ENCODE data around the gene TAF4B.

The TAF4B gene

GRCh38 chr18:26227051-26227670 lies 916 bp downstream of the TAF4B start:
- no peaks in the 10 kb centered on the region for H3K9me3 ChIP-seq (ENCODE audit: control insufficient read depth, insufficient read depth, low read depth, low read length)
- H3K27ac ChIP-seq (ENCODE audit: extremely low read depth, low read depth, low read length) = peak overlapping the region; percentile 71; the same call in 1 of the 2 replicates
- peak overlapping the region; percentile 89 for H3K4me3 ChIP-seq (ENCODE audit: low read depth, low read length)
- ChIA-PET CTCF (interaction anchor here (0.6 to 0.8 kb wide), 3 partner anchors 46 to 904 kb away, joined by 3 read pairs; no protein-coding TSS in a partner anchor), POLR2A (interaction anchor here (1.4 kb wide), 2 partner anchors 10 kb away, joined by 3 to 5 read pairs; no protein-coding TSS in a partner anchor)
- H3K4me1 ChIP-seq (ENCODE audit: control insufficient read depth, insufficient read depth, low read length) = peaks cover 6% of the 10 kb centered on the region; the same call in 1 of the 2 replicates
- TF ChIP-seq ZNF335 (tag by site-specific recombination; conservative IDR thresholded peaks at IDR 0.05) (peak; percentile 79), RBAK (tag by site-specific recombination; IDR thresholded peaks at IDR 0.05) (no peak), HOXD13 (CRISPR knock-in tag; IDR thresholded peaks at IDR 0.05; ENCODE audit: borderline replicate concordance) (no peak), BCL11B (tag by site-specific recombination; IDR thresholded peaks at IDR 0.05; ENCODE audit: low read depth) (no peak), ZNF529 (tag by site-specific recombination; IDR thresholded peaks at IDR 0.05; ENCODE audit: insufficient replicate concordance) (no peak), YY2 (tag by site-specific recombination; IDR thresholded peaks at IDR 0.05) (no peak), ZNF239 (tag by site-specific recombination; IDR thresholded peaks at IDR 0.05) (no peak), OSR2 (tag by site-specific recombination; IDR thresholded peaks at IDR 0.05) (no peak), ZFP37 (tag by site-specific recombination; IDR thresholded peaks at IDR 0.05) (0 out of 2 replicates have a peak, but pooled peaks have one; percentile 34), ZNF394 (tag by site-specific recombination; IDR thresholded peaks at IDR 0.05; ENCODE audit: borderline replicate concordance) (no peak), KLF16 (tag by site-specific recombination; IDR thresholded peaks at IDR 0.05) (no peak), ZBTB20 (tag by site-specific recombination; IDR thresholded peaks at IDR 0.05) (no peak), ZNF114 (tag by site-specific recombination; IDR thresholded peaks at IDR 0.05) (no peak), KLF17 (tag by site-specific recombination; IDR thresholded peaks at IDR 0.05) (no peak), ZNF571 (tag by site-specific recombination; IDR thresholded peaks at IDR 0.05) (no peak)
- no peaks in the 10 kb centered on the region for H3K36me3 ChIP-seq (ENCODE audit: control insufficient read depth in 2 of 2, insufficient read depth in 1 of 2, low read length in 2 of 2)

- Histone ChIP-seq H3K4me3 (ENCODE audit: low read depth, low read length) (no peak overlapping the region), H3K27ac (ENCODE audit: extremely low read depth, low read depth, low read length) (no peak overlapping the region), H3K4me1 (ENCODE audit: control insufficient read depth, insufficient read depth, low read length) (peaks cover 6% of the 10 kb centered on the region; the same call in 1 of the 2 replicates), H3K36me3 (ENCODE audit: control insufficient read depth in 2 of 2, insufficient read depth in 1 of 2, low read length in 2 of 2) (no peaks in the 10 kb centered on the region), H3K9me3 (ENCODE audit: control insufficient read depth, insufficient read depth, low read depth, low read length) (no peaks in the 10 kb centered on the region)
- CTCF ChIA-PET = interaction anchor here (0.6 kb wide), 1 partner anchor 1849 kb away, joined by 3 read pairs; no protein-coding TSS in a partner anchor
- POLR2A ChIA-PET = no interaction called here
- no peak for TF ChIP-seq ZBTB6 (tag by site-specific recombination; IDR thresholded peaks at IDR 0.05)
- peak; percentile 61; the same call in 1 of the 2 replicates for TF ChIP-seq PRDM1 (tag by site-specific recombination; IDR thresholded peaks at IDR 0.05)
- no peak for TF ChIP-seq ZNF221 (tag by site-specific recombination; IDR thresholded peaks at IDR 0.05; ENCODE audit: borderline replicate concordance)
- no peak for TF ChIP-seq KLF7 (tag by site-specific recombination; IDR thresholded peaks at IDR 0.05; ENCODE audit: borderline replicate concordance)
- TF ChIP-seq ZNF398 (tag by site-specific recombination; IDR thresholded peaks at IDR 0.05) = peak; percentile 76
- no peak for TF ChIP-seq ZNF341 (tag by site-specific recombination; IDR thresholded peaks at IDR 0.05; ENCODE audit: low read depth)
- TF ChIP-seq ZNF280C (tag by site-specific recombination; IDR thresholded peaks at IDR 0.05) = no peak
- no peak for TF ChIP-seq ZNF560 (tag by site-specific recombination; IDR thresholded peaks at IDR 0.05; ENCODE audit: borderline replicate concordance)
- TF ChIP-seq ZBTB20 (tag by site-specific recombination; IDR thresholded peaks at IDR 0.05) = 0 out of 2 replicates have a peak, but pooled peaks have one; percentile 10
- TF ChIP-seq ZBTB7A (tag by site-specific recombination; IDR thresholded peaks at IDR 0.05; ENCODE audit: low read depth) = no peak
- TF ChIP-seq SCRT1 (tag by site-specific recombination; IDR thresholded peaks at IDR 0.05; ENCODE audit: borderline replicate concordance) = no peak
- TF ChIP-seq ZNF19 (tag by site-specific recombination; IDR thresholded peaks at IDR 0.05; ENCODE audit: low read depth) = no peak
Observed at GRCh38 chr18:26228562-26229260, 2.5 kb downstream of the TAF4B start.

All from HEK293 (cell line).